Posterior vena cava (tissue), 2 donors: Measurements from ENCODE around the gene TRHDE. TPM values are rescaled to one million over a fixed set of nuclear protein-coding genes. Genes with fewer than 3 reads are reported as not detected.

ENCODE experiments used
- DNase-seq: peaks from one replicate; pipeline ENCODE4 v3.0.0-alpha.2; 2020; ENCODE audit warnings: low spot score
- intact Hi-C, 2 donors: fragments of 100-400 bp; cut with DNase I; formaldehyde crosslinking; loops; one replicate each; pipeline versions ENCODE4 v1.14.1 to v1.14.2; 2022 to 2023
- total RNA-seq, 2 donors: library from RNA; stranded (reverse); fragmentation: NEBNext Ultra II Directional; extraction: Animal tissue kit (Norgen Biotek cat#: 25700); gene quantifications; one replicate each; pipeline ENCODE4 v1.2.1, GENCODE V29; 2021
- donor health status: DM: yes; HTN: yes; CAD: no.
- donor health status: DM: yes; HTN: yes; CAD: no.

Gene TRHDE
- total RNA-seq, 2 donors from 2014 or later = 3.1 to 4.8 TPM

DNA sequence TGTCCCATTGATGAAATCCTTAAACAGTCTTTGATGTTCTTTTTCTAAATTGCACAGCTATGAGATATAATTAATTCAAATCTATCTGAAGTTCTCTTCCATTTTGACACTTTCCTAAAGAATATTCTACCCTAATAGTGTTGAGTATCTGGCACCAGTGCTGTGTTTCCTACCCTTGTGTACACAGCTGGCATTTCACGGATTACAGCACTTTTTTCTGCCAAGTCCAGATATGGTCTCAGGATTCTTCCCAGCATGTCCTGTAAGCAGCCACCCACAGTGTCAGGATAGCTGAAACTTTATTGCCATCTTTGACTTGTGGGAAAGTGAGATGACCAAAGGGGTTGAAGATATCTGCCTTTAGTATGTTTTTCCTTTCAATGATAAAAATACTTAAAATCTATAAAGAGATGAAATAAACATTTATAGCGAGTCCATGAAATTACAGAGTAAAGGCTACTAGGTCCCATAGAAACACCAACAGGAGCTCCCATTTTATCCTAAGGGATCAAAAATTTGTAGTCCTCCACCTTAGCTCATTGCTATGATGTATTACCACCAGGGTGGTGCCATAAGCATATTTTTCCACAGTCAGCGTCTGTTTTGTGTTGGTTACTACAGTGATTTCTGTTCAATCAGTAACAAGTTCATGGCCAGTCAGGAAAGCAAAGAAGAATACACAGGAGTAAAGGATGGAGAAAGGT lies 96.7 kb downstream of the TRHDE start:
- intact Hi-C loops = no loop called here

DNA sequence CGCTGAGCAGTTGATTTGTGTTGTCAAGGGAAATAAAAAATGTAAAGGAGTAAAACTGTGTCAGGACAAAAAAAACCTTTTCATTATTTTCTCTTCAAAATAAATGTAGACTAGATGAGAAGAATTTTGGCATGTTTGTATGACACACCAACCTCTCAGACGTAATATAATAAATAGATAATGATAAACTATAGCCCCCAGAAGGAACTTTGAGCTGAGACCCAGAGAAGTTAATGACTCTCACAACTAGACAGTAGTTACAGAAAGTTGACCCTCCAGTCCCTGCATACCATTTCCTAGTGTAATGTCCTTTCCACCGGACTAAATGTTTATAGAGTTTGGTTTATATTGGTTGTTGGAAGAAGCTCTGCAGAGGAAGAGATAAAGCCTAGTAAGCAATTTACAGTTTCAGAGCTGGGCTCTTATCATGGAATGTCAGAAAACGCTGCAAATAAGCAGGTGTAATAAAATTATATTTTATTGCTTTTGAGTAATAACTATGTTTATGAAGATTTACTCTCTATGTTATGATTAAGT lies 97.3 kb downstream of the TRHDE start:
- intact Hi-C loops = no loop called here
- no peak for DNase-seq

More for the DNA sequence above, 96.7 kb downstream of the TRHDE start:
- no peak for DNase-seq

DNA sequence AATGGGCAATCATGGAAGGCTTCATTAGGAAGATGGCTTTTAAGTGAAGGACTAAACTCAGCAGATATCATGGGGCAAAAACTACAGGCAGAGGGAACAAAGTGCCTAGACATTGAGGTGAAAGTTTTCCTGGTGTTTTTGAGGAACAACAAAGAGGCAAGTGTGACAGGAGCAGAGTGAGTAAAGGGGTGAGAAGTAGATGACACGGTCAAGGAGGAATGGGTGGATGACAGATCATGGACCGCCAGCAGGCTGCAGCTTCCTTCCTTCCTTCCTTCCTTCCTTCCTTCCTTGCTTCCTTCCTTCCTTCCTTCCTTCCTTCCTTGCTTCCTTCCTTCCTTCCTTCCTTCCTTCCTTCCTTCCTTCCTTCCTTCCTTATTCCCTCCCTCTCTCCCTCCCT lies 108.3 kb downstream of the TRHDE start:
- no peak for DNase-seq
- intact Hi-C loops = no loop called here

DNA sequence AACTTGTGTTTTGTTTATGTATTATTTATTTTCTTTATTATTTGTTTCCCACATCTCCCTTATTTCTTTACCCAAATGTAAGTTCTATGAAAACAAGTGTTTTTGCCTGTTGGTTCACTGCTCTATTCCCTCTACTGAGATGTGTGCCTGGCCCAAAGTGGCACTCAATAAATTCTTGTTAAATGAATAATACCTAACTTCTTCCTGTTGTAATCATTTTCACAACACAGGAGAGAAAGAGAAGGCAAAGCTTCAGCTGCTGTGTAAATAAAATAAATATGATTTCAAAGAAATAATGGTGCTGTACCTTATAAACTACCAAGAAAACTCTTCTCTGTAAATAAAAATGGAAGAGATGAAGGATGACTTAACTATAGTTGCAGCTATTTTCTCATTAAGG lies 116.2 kb downstream of the TRHDE start:
- intact Hi-C loops = no loop called here
- no peak for DNase-seq

DNA sequence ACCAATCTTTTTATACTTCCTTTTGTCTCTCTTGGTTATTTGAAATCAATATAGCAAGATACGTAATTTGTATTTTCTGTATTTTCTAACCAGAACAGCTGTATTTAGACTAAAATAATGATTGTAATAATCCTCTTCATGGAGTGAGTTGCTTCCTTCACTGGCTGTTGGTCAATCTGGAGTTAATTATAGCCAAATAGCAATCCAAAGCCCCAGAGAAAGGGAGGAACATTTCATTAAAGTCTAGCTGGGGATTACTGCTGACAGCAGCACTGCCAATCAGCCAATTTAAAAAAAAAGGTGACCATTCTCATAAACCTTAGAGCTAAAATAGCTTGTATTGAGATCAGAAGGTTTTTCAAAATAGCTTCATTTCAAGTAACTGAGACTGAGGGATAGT lies 118.0 kb downstream of the TRHDE start:
- intact Hi-C loops = no loop called here
- DNase-seq = no peak

DNA sequence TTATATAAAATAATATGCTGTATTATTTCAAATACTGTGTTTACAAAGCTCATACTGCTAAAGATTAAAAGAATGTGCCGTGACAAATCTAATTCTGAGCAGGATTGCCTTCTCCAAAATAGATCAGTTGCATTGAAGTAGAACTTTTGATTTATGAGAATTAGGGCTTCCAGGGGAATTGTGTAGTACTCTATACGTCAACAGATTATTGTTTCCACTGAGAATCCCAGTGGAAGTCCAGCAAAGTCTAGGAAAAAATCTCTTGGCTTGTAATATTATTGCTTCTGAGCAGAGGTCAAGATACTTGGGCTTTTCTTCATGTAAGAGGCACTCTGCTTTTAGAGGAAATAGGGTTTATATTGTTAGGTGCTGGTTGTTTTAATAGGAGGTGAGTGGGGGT lies 133.9 kb downstream of the TRHDE start:
- intact Hi-C loops = no loop called here
- DNase-seq = no peak

DNA sequence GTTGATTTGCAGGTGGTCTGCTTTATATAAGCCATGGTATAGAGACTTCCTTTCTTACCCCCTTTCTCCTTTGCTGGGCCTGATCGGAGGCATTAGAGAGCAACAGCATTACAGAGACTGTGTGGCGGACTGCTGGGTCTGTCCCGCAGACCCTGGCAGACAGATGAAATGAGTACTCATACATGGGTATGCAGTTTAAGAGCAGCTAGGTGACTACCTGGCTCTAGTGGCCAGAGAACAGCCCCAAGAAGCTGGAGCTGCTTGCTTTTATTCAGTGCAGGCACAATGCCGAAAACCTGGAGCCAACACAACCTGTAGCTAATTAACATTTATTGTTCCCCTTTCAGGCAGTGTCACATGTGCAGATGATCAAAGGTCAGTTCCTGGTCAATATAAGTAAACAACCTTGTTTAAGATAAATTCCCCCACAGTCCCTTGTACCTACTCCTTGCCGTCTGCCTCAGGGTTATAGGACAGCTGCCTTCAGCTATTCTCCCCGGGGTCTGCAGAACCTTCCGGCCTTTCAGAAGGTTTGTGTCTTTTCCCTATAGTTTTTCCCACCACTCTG lies 160.0 kb downstream of the TRHDE start:
- DNase-seq = no peak
- intact Hi-C loops = no loop called here

DNA sequence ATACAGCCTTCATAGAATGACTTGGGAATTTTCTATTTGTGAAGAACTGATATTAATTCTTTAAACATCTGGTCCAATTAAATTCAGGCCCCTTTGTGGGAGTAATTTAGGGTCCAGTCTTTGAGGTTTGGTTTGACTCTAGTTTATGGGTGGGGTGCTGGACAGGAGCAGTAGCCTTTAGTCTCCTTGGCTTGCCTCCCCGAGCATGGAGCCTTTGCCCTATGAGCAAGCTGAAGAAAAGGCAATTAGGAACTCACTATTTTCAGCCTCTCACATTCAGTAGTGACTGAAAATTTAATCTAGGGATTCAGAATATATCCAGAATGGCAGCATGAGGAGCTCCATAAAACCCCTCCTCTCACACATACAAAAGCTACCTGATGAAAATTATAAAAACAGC lies 161.1 kb downstream of the TRHDE start:
- intact Hi-C loops = no loop called here
- no peak for DNase-seq

DNA sequence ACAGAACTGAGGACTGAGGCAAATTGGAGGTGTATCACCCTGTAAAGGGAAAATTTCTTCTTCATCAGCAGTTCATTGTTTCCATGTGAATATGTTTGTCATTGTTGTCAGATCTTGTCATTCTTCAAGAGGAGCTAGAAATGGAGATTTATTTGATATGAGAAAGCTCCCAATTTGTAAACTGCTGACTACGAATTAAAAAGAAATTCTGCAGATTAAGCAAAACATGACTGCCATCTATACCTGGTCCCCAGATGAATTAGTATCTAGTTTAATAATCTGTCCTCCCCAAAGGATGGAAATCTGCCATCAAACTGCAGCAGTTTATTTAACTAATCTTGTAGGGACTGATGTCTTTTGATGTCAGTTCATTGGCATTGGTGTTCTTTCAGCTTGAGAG lies 162.8 kb downstream of the TRHDE start:
- no peak for DNase-seq
- intact Hi-C loops = no loop called here

DNA sequence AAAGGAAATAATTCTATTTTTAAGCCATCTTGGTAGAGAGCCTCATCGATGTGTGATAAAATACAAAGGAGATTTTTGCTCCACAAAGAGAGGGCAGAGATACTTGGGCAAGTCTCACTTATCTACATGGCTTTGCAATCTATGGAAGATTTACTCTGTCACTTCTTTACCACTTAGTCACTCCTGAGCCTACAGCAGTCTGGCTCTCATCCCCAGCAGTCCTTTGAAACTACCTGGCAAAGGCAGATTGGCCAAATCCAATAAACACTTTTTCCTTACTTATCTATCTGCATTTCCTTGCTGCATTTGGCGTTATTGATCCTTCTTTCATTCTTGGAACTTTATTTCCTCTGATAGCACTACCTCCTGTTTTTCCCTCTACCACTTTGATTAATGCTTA lies 170.0 kb downstream of the TRHDE start:
- intact Hi-C loops = no loop called here
- no peak for DNase-seq

DNA sequence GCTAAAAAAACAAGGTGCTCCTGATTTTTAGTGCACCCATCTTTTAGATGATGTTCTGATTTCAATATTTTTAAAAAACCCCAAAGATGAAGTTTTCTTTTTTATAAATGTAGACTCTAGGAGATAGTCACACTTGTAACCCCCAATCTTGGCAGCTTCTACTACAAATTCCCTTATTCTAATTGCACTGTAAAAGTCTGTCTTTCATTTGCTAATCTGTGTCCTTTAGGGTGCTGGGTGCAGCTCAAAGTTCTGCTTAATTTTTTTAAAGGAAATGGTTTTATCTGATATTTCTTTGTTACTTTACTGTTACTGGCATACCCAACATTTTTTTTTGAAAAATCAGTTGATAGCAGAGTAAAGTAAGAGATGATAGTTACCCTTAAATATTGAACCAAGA lies 172.0 kb downstream of the TRHDE start:
- DNase-seq = no peak
- intact Hi-C loops = no loop called here

DNA sequence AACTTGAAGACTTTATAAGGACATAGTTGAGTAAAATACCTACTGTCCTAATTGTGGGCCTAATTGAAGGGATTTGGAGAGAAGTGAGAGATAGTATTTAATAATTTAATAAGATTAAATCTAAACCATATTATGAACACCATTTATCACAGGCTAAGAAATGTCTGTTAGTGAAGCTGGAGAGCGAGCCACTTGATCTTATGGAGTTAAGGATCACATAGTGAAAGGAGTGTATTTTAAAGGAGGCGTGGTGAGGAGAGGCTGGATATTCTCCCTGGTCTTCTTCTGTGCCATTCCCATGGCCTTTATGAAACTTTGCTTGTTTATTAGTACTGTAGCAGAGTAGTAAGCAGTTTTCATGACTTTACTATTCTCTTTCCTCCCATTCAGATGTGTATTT lies 172.4 kb downstream of the TRHDE start:
- DNase-seq = no peak
- intact Hi-C loops = no loop called here

DNA sequence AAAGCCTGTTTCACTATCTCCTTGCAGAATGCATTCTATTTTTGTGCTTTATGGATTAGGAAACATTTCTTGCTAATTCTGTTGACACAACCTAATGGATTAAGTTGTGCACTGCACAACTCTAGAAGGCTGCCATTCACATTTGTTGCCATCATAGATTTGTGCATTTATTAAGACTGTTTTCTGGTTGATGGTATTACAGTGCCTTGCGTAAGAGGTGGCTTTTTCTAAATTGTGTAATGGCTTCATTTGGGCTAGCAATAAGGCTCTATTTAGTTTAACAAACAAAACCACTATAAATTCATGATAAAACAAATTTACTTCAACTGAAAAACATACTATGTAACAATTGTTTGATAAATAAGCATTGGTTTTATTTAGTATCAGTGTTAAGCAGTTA lies 175.9 kb downstream of the TRHDE start:
- DNase-seq = no peak
- intact Hi-C loops = no loop called here

DNA sequence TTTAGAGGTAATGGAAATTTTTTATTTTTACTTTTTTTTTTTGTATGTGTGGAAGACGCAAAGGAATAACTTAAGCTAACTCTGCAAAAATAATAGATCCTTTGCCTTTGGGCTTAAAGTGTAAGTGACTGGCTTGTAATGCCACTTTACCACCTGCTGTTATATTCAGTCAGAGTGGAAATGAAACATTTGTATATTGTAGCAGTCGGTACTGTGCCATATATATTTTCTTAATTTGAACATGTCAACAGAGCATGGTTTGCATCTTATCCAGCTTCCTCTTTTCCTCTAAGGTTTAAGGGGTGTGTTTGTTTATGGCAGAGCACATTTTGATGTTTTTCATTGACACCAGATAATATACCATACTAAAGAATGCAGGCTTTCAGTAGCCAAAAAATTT lies 176.6 kb downstream of the TRHDE start:
- intact Hi-C loops = no loop called here
- no peak for DNase-seq

DNA sequence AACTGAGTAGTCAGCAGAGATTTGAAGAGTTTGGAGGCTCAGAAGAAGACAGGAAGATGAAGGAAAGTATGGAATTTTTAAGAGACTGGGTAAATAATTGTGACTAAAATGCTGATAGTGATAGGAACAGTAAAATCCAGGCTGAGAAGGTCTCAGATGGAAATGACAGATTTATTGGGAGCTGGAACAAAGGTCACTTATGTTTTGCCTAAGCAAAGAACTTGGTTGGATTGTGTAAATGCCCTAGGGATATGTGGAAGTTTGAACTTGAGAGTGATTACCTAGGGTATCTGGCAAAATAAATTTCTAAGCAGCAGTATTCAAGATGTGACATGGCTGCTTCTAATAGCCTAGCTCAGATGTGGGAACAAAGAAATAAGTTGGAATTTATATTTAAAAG lies 180.9 kb downstream of the TRHDE start:
- DNase-seq = no peak
- intact Hi-C loops = no loop called here

DNA sequence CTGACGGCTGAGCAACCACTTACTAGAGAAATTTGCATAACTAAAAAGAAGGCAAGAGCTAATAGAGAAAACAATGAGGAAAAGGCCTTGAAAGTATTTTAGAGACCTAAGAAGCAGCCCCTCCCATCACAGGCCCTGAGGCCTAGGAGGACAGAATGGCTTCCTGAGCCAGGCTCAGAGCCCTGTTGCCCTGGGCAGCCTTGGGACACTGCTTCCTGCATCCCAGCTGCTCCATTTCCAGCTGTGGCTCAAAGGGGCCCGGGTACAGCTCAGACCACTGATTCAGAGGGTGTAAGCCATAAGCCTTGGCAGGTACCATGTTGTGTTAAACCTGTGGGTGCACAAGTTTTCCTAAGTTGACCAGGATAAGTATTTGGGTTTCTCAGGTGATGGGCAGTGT lies 181.4 kb downstream of the TRHDE start:
- intact Hi-C loops = no loop called here
- no peak for DNase-seq

DNA sequence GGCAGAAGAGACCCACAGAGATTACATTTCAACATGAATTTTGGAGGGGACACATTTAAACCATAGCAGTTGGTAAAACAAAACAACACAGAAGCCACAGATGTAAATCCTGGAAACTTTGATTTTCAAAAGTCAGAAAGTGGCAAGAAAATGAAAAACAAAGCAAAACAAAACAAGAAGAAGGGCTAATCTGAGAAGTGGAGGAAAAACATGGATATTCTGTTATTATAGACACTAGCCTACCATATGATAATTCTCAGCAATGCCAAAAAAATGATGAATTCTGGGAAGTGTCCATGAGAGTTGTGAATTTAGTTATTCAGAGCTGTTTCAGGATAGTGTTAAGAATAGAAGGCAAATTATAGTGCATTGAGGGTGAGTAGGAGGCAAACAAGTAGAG lies 192.3 kb downstream of the TRHDE start:
- DNase-seq = no peak

DNA sequence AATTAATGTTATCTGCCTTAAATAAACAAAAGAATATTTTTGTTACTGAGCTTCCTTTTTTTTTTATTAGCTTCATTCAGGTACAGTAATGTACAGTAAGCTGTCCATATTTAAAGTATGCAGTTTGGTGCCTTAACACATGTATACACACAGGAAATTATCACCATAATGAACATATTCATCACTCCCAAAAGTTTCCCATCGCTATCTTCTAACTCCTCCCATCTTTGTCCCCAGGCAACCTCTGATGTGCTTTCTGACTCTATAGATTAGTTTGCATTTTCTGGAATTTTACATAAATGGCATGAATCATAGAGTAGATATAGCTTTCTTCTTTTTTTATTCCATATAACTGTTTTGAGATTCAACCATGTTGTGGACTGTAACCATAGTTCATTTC lies 193.0 kb downstream of the TRHDE start:
- no peak for DNase-seq
- intact Hi-C loops = no loop called here

More for the DNA sequence above, 192.3 kb downstream of the TRHDE start:
- intact Hi-C loops = no loop called here

DNA sequence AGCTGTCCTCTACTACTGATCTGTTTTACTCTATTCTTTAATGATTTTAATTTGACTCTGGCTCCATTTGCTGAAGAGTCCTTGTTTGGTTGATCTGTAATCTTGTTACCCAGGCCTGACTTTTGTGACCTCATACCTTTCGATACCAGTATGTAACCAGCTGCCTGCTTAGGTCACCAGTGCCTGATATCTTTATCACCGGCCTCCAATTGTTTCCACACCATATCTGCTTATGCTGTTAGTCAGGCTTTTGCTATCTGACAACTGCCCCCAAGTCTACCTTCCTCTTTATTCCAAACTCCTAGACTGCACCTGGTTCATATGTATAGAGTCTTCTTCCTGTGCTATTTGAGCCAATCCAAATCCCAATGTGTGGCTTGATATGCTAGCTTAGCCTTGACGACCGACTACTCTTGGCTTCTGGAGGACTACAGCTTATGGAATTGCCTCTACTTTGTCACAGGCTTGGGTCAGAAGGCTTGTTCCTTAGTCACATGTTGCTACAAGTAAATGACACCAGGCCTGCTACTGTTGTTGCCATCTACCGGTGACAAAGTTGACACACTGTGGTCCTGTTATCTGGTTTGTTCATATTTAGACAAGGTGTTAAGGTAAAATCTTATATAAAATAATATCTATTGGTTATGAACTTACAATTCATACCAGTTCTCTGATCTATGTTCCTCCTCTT lies 193.9 kb downstream of the TRHDE start:
- intact Hi-C loops = no loop called here

DNA sequence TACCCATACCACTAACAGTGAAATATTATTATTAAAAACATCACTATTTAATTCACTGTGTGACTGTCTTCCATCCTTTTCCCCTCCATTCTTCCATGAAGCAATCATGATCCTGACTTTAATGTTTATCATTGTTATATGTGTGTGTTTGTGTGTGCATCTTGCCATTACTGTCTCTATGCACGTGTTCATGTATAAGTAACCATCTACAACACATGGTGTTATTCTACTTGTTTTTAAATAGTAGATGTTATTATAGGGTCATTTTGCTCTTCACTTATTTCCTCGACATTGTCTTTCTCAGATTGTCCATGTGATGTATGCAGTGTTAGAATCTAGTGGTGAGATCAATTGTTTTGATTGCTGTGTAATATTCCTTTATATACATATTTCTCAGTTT lies 195.8 kb downstream of the TRHDE start:
- intact Hi-C loops = no loop called here

More for the DNA sequence above, 193.9 kb downstream of the TRHDE start:
- DNase-seq = no peak

DNA sequence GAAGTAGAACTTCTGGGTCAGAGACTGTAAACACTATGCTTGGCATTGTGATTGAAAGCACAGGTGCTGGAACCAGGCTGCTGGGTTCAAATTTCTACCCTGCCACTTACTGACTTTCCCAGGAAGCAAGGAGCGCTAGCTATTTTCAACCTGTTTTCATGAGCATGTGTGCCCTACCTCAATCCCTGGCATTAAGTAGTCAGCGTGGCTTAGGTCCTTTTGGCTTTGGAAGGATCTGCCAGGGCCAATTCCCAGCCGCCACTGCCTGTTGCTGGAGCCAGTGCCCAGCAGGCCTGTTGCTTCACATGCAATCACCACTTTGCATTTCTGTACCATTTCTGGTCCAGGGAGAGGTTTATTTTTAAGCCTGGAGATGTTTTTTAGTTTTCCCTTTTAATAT lies 196.3 kb downstream of the TRHDE start:
- intact Hi-C loops = no loop called here
- DNase-seq = no peak

More for the DNA sequence above, 195.8 kb downstream of the TRHDE start:
- DNase-seq = no peak
